Measurements from ENCODE around the gene SLC1A1.

Gene SLC1A1

GRCh38 chr9:4497395-4497794 is 7.1 kb downstream of the SLC1A1 start:
- no peak for ATAC-seq
- TF ChIP-seq SNAI2 (CRISPR knock-in tag; IDR thresholded peaks at IDR 0.05) (no peak), RARB (CRISPR knock-in tag; IDR thresholded peaks at IDR 0.05) (no peak), PPARA (CRISPR knock-in tag; IDR thresholded peaks at IDR 0.05; ENCODE audit: borderline replicate concordance) (no peak), CREB5 (CRISPR knock-in tag; IDR thresholded peaks at IDR 0.05; ENCODE audit: low read depth) (no peak), ZC3H10 (CRISPR knock-in tag; IDR thresholded peaks at IDR 0.05) (no peak), ZNF8 (CRISPR knock-in tag; IDR thresholded peaks at IDR 0.05) (no peak), ARNTL (CRISPR knock-in tag; IDR thresholded peaks at IDR 0.05; ENCODE audit: borderline replicate concordance, low read depth) (no peak), TSHZ2 (CRISPR knock-in tag; IDR thresholded peaks at IDR 0.05) (no peak), ESRRG (CRISPR knock-in tag; IDR thresholded peaks at IDR 0.05) (no peak), PATZ1 (CRISPR knock-in tag; IDR thresholded peaks at IDR 0.05; ENCODE audit: borderline replicate concordance) (no peak), TCF4 (CRISPR knock-in tag; IDR thresholded peaks at IDR 0.05; ENCODE audit: borderline replicate concordance) (no peak), CSRNP3 (CRISPR knock-in tag; IDR thresholded peaks at IDR 0.05) (no peak), OSR1 (CRISPR knock-in tag; IDR thresholded peaks at IDR 0.05) (no peak), ZFP3 (CRISPR knock-in tag; IDR thresholded peaks at IDR 0.05) (no peak), ZFP30 (CRISPR knock-in tag; IDR thresholded peaks at IDR 0.05) (no peak), ISL1 (CRISPR knock-in tag; IDR thresholded peaks at IDR 0.05) (no peak), GLIS3 (CRISPR knock-in tag; IDR thresholded peaks at IDR 0.05) (no peak), ZNF70 (CRISPR knock-in tag; IDR thresholded peaks at IDR 0.05) (no peak), BACH2 (CRISPR knock-in tag; IDR thresholded peaks at IDR 0.05; ENCODE audit: borderline replicate concordance) (no peak), POU6F1 (CRISPR knock-in tag; IDR thresholded peaks at IDR 0.05; ENCODE audit: borderline replicate concordance, low read depth) (no peak)

- no peak for ATAC-seq
- TF ChIP-seq TCF4 (CRISPR knock-in tag; IDR thresholded peaks at IDR 0.05; ENCODE audit: borderline replicate concordance) (no peak), POU6F1 (CRISPR knock-in tag; IDR thresholded peaks at IDR 0.05; ENCODE audit: borderline replicate concordance, low read depth) (no peak), CSRNP3 (CRISPR knock-in tag; IDR thresholded peaks at IDR 0.05) (no peak), CREB5 (CRISPR knock-in tag; IDR thresholded peaks at IDR 0.05; ENCODE audit: low read depth) (no peak), CSDC2 (CRISPR knock-in tag; IDR thresholded peaks at IDR 0.05) (no peak)
Observed at GRCh38 chr9:4497855-4498254, 7.6 kb downstream of the SLC1A1 start.

Data from SK-N-SH treated with all-trans-retinoic acid at 6 μM for 48 hours (cell line).